Large intestine (tissue), 3 donors: Measurements from ENCODE around the gene DMD. TPM values are rescaled to one million over a fixed set of nuclear protein-coding genes. Genes with fewer than 3 reads are reported as not detected.
"Not testable (repeated sequence)": the region's sequence is repeated elsewhere in the genome, so short reads cannot be mapped to it uniquely, and the experiment has no call there.

Experiments used
- DNase-seq, 2 donors: peaks; one replicate each; pipeline versions ENCODE4 v3.0.0 to v3.0.0-alpha.2; 2013
- H3K27ac ChIP-seq: one replicate; pipeline ENCODE4 v1.5.1; 2013; ENCODE audit warnings: low read length
- H3K27me3 ChIP-seq: 2 replicates; pipeline ENCODE4 v1.6.1; 2013; ENCODE audit warnings: low read length; ENCODE audit not compliant: control insufficient read depth, insufficient read depth
- H3K36me3 ChIP-seq: 2 replicates; pipeline ENCODE4 v1.6.1; 2013; ENCODE audit warnings: low read length; ENCODE audit not compliant: control insufficient read depth, insufficient read depth
- H3K4me1 ChIP-seq: one replicate; pipeline ENCODE4 v1.6.1; 2013; ENCODE audit warnings: low read length; ENCODE audit not compliant: control insufficient read depth, insufficient read depth
- H3K4me3 ChIP-seq: one replicate; pipeline ENCODE4 v1.5.1; 2013; ENCODE audit warnings: low read length
- H3K9me3 ChIP-seq: one replicate; pipeline ENCODE4 v1.6.1; 2013; ENCODE audit warnings: mild to moderate bottlenecking, low read depth, low read length, moderate library complexity; ENCODE audit not compliant: control insufficient read depth
- WGBS: methylation state at CpG from one replicate; pipeline ENCODE4 v1.1.5; 2013; ENCODE audit warnings: low lambda C conversion rate; ENCODE audit not compliant: insufficient coverage; 5-methylcytosine and 5-hydroxymethylcytosine counted together
- polyA plus RNA-seq: library from polyadenylated mRNA; unstranded; fragments of 120-200 nt; gene quantifications from one replicate; pipeline ENCODE4 v1.2.1, GENCODE V29; 2013

DMD gene
- polyA plus RNA-seq, 1 donor: 23.3 TPM

GRCh38 chrX:31388946-31389345 lies 1822.4 kb downstream of the DMD start:
- whole genome bisulfite sequencing: no CpG with 5 or more reads among the region's 1 CpG
- no peaks in the 10 kb centered on the region for H3K9me3 ChIP-seq
- no peaks in the 10 kb centered on the region for H3K36me3 ChIP-seq
- no peak overlapping the region for H3K4me3 ChIP-seq
- no peak for DNase-seq
- H3K4me1 ChIP-seq: no peaks in the 10 kb centered on the region
- no peaks in the 10 kb centered on the region for H3K27me3 ChIP-seq
- H3K27ac ChIP-seq: no peak overlapping the region

GRCh38 chrX:31384471-31384870 lies 1826.9 kb downstream of the DMD start:
- H3K27me3 ChIP-seq: no peaks in the 10 kb centered on the region
- WGBS: no CpG with 5 or more reads among the region's 1 CpG

GRCh38 chrX:31383991-31384390 lies 1827.4 kb downstream of the DMD start:
- Histone ChIP-seq H3K4me3 (no peak overlapping the region), H3K4me1 (no peaks in the 10 kb centered on the region), H3K36me3 (no peaks in the 10 kb centered on the region), H3K27me3 (no peaks in the 10 kb centered on the region), H3K27ac (no peak overlapping the region), H3K9me3 (no peaks in the 10 kb centered on the region)
- no CpG with 5 or more reads among the region's 8 CpGs for WGBS
- no peak for DNase-seq

More at GRCh38 chrX:31384471-31384870, 1826.9 kb downstream of the DMD start:
- DNase-seq: no peak
- Histone ChIP-seq H3K4me1 (no peaks in the 10 kb centered on the region), H3K9me3 (no peaks in the 10 kb centered on the region), H3K36me3 (no peaks in the 10 kb centered on the region), H3K4me3 (no peak overlapping the region), H3K27ac (no peak overlapping the region)

- not testable (repeated sequence) for H3K9me3 ChIP-seq, H3K4me3 ChIP-seq, H3K27me3 ChIP-seq, H3K27ac ChIP-seq, H3K4me1 ChIP-seq, DNase-seq, H3K36me3 ChIP-seq
- no CpG with 5 or more reads among the region's 6 CpGs for WGBS
Measured at GRCh38 chrX:31378973-31379372, 1832.4 kb downstream of the DMD start.

GRCh38 chrX:31377821-31378220 lies 1833.5 kb downstream of the DMD start:
- WGBS: no CpG with 5 or more reads among the region's 8 CpGs
- H3K9me3 ChIP-seq, H3K4me1 ChIP-seq, H3K27me3 ChIP-seq, H3K27ac ChIP-seq, DNase-seq, H3K36me3 ChIP-seq, H3K4me3 ChIP-seq: not testable (repeated sequence)

- DNase-seq: peak in 1 of 2 donors; percentile 1
- Histone ChIP-seq H3K36me3 (no peaks in the 10 kb centered on the region), H3K27ac (no peak overlapping the region), H3K4me1 (no peaks in the 10 kb centered on the region), H3K4me3 (no peak overlapping the region), H3K9me3 (no peaks in the 10 kb centered on the region), H3K27me3 (no peaks in the 10 kb centered on the region)
- no CpG with 5 or more reads among the region's 2 CpGs for WGBS
Measured at GRCh38 chrX:31376408-31377022, 1834.8 kb downstream of the DMD start.

GRCh38 chrX:31374786-31375185 lies 1836.6 kb downstream of the DMD start:
- Histone ChIP-seq H3K27ac (no peak overlapping the region), H3K36me3 (no peaks in the 10 kb centered on the region), H3K9me3 (no peaks in the 10 kb centered on the region), H3K4me1 (no peaks in the 10 kb centered on the region), H3K27me3 (no peaks in the 10 kb centered on the region), H3K4me3 (no peak overlapping the region)
- DNase-seq: no peak
- WGBS: no CpG with 5 or more reads among the region's 4 CpGs

- Histone ChIP-seq H3K27me3 (no peaks in the 10 kb centered on the region), H3K4me3 (no peak overlapping the region), H3K4me1 (no peaks in the 10 kb centered on the region), H3K9me3 (no peaks in the 10 kb centered on the region), H3K27ac (no peak overlapping the region), H3K36me3 (no peaks in the 10 kb centered on the region)
- DNase-seq: no peak
- no CpG with 5 or more reads among the region's 5 CpGs for WGBS
Measured at GRCh38 chrX:31371956-31372355, 1839.4 kb downstream of the DMD start.

- no CpG with 5 or more reads among the region's 3 CpGs for WGBS
- Histone ChIP-seq H3K36me3 (no peaks in the 10 kb centered on the region), H3K27ac (no peak overlapping the region), H3K27me3 (no peaks in the 10 kb centered on the region), H3K9me3 (no peaks in the 10 kb centered on the region), H3K4me1 (no peaks in the 10 kb centered on the region), H3K4me3 (no peak overlapping the region)
- DNase-seq: no peak
Measured at GRCh38 chrX:31367816-31368215, 1843.5 kb downstream of the DMD start.

GRCh38 chrX:31366041-31366440 lies 1845.3 kb downstream of the DMD start:
- H3K27ac ChIP-seq: no peak overlapping the region
- no peak for DNase-seq
- no peaks in the 10 kb centered on the region for H3K4me1 ChIP-seq
- no peaks in the 10 kb centered on the region for H3K27me3 ChIP-seq
- H3K36me3 ChIP-seq: no peaks in the 10 kb centered on the region
- WGBS: no CpG with 5 or more reads among the region's 7 CpGs
- no peaks in the 10 kb centered on the region for H3K9me3 ChIP-seq
- H3K4me3 ChIP-seq: no peak overlapping the region
